Stimulated activated CD4-positive, alpha-beta T cell treated with anti-CD3 and anti-CD28 coated beads, Interleukin-2, amount 100 ng/mL, for 48 hours (primary cell): Measurements from ENCODE around the gene COMMD1.

Source experiments
- DNase-seq, 2 donors: peaks; one replicate each; pipeline ENCODE4 v3.0.0-alpha.2; 2020

Gene COMMD1

GRCh38 chr2:62184512-62185230 is 279.2 kb downstream of the COMMD1 start:
- DNase-seq: no peak
